IPS-18a (cell line): ENCODE results near the gene ENTPD3.

ENCODE experiments used
- H3K27ac ChIP-seq: one replicate; pipeline ENCODE4 v1.5.1; 2013; ENCODE audit warnings: low read length
- H3K27me3 ChIP-seq: one replicate; pipeline ENCODE4 v1.6.1; 2013; ENCODE audit warnings: mild to moderate bottlenecking, low read length; ENCODE audit not compliant: control insufficient read depth, insufficient read depth
- H3K36me3 ChIP-seq: one replicate; pipeline ENCODE4 v1.6.1; 2013; ENCODE audit warnings: low read depth, low read length; ENCODE audit not compliant: control insufficient read depth
- H3K4me1 ChIP-seq: one replicate; pipeline ENCODE4 v1.6.1; 2013; ENCODE audit warnings: low read depth, low read length; ENCODE audit not compliant: control insufficient read depth
- H3K4me3 ChIP-seq: one replicate; pipeline ENCODE4 v1.5.1; 2013; ENCODE audit warnings: low read length
- H3K9ac ChIP-seq: one replicate; pipeline ENCODE4 v1.6.1; 2013; ENCODE audit warnings: mild to moderate bottlenecking, low read length, moderate library complexity
- H3K9me3 ChIP-seq: one replicate; pipeline ENCODE4 v1.6.1; 2013; ENCODE audit warnings: low read depth, low read length; ENCODE audit not compliant: control insufficient read depth

ENTPD3 gene

GRCh38 chr3:40464339-40465110 is 77.5 kb downstream of the ENTPD3 start:
- H3K9me3 ChIP-seq, result no peaks in the 10 kb centered on the region
- H3K27me3 ChIP-seq, result no peaks in the 10 kb centered on the region
- H3K9ac ChIP-seq, result no peak overlapping the region
- H3K4me1 ChIP-seq, result no peaks in the 10 kb centered on the region
- no peak overlapping the region for H3K4me3 ChIP-seq
- no peak overlapping the region for H3K27ac ChIP-seq
- H3K36me3 ChIP-seq, result peaks cover 49% of the 10 kb centered on the region

GRCh38 chr3:40465111-40465407 is 78.1 kb downstream of the ENTPD3 start:
- no peaks in the 10 kb centered on the region for H3K9me3 ChIP-seq
- H3K27ac ChIP-seq, result no peak overlapping the region
- H3K36me3 ChIP-seq, result peaks cover 45% of the 10 kb centered on the region
- H3K27me3 ChIP-seq, result no peaks in the 10 kb centered on the region
- no peaks in the 10 kb centered on the region for H3K4me1 ChIP-seq
- H3K9ac ChIP-seq, result no peak overlapping the region
- H3K4me3 ChIP-seq, result no peak overlapping the region

- H3K36me3 ChIP-seq, result peaks cover 41% of the 10 kb centered on the region
- H3K9me3 ChIP-seq, result no peaks in the 10 kb centered on the region
- H3K4me3 ChIP-seq, result no peak overlapping the region
- H3K4me1 ChIP-seq, result no peaks in the 10 kb centered on the region
- no peak overlapping the region for H3K9ac ChIP-seq
- H3K27ac ChIP-seq, result no peak overlapping the region
- no peaks in the 10 kb centered on the region for H3K27me3 ChIP-seq
These were observed 78.5 kb downstream of the ENTPD3 start for GRCh38 chr3:40465456-40465855.

DNA sequence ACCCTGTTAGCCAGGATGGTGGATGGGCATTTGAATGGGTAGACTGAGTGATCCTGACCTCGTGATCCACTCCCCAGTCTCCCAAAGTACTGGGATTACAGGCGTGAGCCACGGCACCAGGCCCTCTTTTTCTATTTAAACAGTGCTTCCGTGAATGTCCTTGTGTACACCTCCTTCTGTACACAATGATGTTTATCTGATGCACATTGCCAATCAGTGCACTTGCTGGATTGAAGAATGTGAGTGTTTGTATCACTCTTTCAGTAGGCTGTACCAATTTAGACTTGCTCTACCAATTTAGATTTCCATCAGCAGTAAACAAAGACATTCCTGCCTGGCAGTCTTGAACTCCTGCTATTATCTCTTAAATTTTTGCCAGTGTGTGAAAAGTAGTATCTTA is 81.0 kb downstream of the ENTPD3 start:
- Histone ChIP-seq H3K27me3 (no peaks in the 10 kb centered on the region), H3K36me3 (peaks cover 19% of the 10 kb centered on the region), H3K4me3 (no peak overlapping the region), H3K9me3 (no peaks in the 10 kb centered on the region), H3K27ac (no peak overlapping the region), H3K9ac (no peak overlapping the region), H3K4me1 (no peaks in the 10 kb centered on the region)

DNA sequence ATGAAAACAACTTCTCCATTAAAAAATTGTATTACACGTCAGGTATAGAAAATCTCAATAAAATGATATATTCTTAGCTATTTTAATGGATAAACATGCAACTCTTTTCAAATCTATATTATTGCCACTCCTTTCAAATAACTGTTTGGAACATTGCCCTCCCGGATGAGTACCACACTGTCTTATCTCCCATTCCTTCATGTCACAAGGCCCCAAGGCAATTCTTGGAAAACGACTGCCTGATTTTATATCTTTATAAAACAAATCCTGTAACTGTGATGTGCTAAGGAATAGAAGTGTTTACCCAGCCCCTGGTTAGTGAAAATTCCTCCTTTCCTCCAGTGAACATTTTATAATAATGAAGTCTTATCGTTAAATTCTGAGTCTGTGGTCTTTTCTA is 83.7 kb downstream of the ENTPD3 start:
- H3K27ac ChIP-seq, result no peak overlapping the region
- H3K4me1 ChIP-seq, result no peaks in the 10 kb centered on the region
- H3K27me3 ChIP-seq, result no peaks in the 10 kb centered on the region
- H3K4me3 ChIP-seq, result no peak overlapping the region
- H3K9ac ChIP-seq, result no peak overlapping the region
- no peaks in the 10 kb centered on the region for H3K36me3 ChIP-seq
- H3K9me3 ChIP-seq, result no peaks in the 10 kb centered on the region

DNA sequence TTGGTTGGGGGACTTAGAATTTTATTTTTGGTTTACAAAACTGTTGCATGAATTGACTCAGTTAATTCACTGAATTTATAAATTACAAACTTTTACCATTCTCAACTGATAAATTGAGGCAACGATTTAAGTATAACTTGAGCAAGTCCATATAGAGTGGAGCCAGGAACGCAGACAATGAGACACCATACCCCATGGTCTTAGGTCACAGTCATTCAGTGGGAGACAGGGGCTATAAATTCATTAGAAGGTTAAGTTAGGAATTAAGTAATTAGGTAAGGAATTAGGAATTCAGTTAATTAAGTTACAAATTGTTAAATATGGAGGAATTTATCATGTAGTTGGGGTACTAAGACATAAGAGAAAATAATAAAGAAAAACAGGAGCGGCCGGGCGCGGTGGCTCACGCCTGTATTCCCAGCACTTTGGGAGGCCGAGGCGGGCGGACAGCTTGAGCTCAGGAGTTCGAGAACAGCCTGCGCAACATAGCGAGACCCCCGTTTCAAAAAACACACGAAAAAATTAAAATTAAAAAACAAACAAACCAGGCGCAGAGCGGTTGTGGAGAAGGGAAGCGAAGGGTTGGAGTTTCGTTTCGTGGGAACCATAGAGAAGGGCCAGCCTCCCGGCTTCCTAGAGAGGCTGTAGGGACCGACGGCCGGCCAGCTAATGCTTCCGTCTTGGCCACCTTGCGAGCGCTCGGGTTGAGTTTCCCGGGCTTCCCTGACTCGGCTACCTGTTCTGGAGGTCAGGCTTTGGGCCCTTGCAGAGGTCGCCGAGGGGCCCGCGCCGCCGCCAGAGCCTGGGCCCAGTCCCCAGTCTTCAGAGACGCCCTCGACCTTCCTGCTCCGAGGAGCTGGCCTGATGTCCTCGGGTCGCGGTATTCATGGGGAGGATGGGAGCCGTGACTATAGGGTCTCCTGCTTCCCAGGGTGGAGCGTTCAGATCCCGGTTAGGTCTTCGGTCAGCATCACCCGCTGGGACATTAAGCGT is 89.8 kb downstream of the ENTPD3 start, which contains the start of gene ZNF619:
Gene ZNF619, plus strand, starts transcription at position 645 of the 993 bp plus-strand sequence. CDS start 858 bp downstream, outside the sequence.
- Histone ChIP-seq H3K27me3 (no peaks in the 10 kb centered on the region), H3K9ac (peak within 1 kb of the TSS; percentile 60), H3K4me3 (peak within 1 kb of the TSS; percentile 69), H3K9me3 (no peaks in the 10 kb centered on the region), H3K36me3 (no peaks in the 10 kb centered on the region), H3K27ac (no peak within 1 kb of the TSS), H3K4me1 (peaks cover 8% of the 10 kb centered on the region)

DNA sequence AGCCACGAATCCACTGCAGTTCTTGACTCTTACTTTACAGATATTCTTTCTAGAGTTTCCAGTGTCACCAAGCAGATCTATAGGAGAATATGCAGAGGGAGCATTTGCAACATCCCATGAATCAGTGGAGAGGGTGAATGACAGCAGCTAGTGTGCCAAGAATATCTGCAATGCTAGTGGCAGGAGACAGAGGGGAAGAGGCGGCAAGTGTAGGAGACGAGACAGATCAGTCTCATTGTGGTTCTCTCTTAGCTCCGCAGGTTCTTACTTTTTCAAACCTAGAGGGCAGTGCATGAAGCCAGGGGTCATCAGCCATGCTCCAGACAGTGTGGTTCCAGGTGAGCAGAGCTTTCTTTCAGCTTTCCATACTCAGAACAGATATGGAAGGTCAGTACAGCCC is 90.7 kb downstream of the ENTPD3 start:
- Histone ChIP-seq H3K9ac (peak overlapping the region; percentile 60), H3K27ac (no peak overlapping the region), H3K36me3 (no peaks in the 10 kb centered on the region), H3K9me3 (no peaks in the 10 kb centered on the region), H3K27me3 (no peaks in the 10 kb centered on the region), H3K4me3 (peak overlapping the region; percentile 69), H3K4me1 (peaks cover 8% of the 10 kb centered on the region)
